Activated T-cell treated with anti-CD3 and anti-CD28 coated beads for 4 hours (primary cell): ENCODE data around the gene ADRA2B.
A peak's percentile ranks its signal among the peaks of the same experiment; 100 is the strongest.
"Not testable (repeated sequence)": the region's sequence is repeated elsewhere in the genome, so short reads cannot be mapped to it uniquely, and the experiment has no call there.

ENCODE experiments used
- DNase-seq: peaks from one replicate; pipeline ENCODE4 v3.0.0-alpha.2; 2020

The ADRA2B gene

GRCh38 chr2:96116424-96116878, at the start of gene ADRA2B:
TSS of gene ADRA2B (minus strand) at chr2:96116571. CDS start at chr2:96116149, 422 bp downstream.
- DNase-seq: peak; percentile 81

GRCh38 chr2:96164459-96165184, 48.3 kb upstream of the ADRA2B start:
- DNase-seq: no peak

- DNase-seq: peak; percentile 84
Observed at GRCh38 chr2:96163768-96164429, 47.5 kb upstream of the ADRA2B start.

- no peak for DNase-seq
Observed at GRCh38 chr2:96163415-96163767, 47.0 kb upstream of the ADRA2B start.

GRCh38 chr2:96161898-96162297, 45.5 kb upstream of the ADRA2B start:
- no peak for DNase-seq

GRCh38 chr2:96160366-96160765, 44.0 kb upstream of the ADRA2B start:
- DNase-seq: not testable (repeated sequence)

GRCh38 chr2:96159084-96159830, 42.9 kb upstream of the ADRA2B start:
- no peak for DNase-seq

GRCh38 chr2:96158554-96158940, 42.2 kb upstream of the ADRA2B start:
- DNase-seq: no peak

- DNase-seq: peak; percentile 90
Observed at GRCh38 chr2:96157649-96158553, 41.5 kb upstream of the ADRA2B start.

GRCh38 chr2:96156926-96157648, 40.7 kb upstream of the ADRA2B start:
- DNase-seq: no peak

GRCh38 chr2:96156011-96156820, 39.8 kb upstream of the ADRA2B start:
- no peak for DNase-seq

- no peak for DNase-seq
Observed at GRCh38 chr2:96154506-96155380, 38.4 kb upstream of the ADRA2B start.

GRCh38 chr2:96153991-96154431, 37.6 kb upstream of the ADRA2B start:
- DNase-seq: no peak

- DNase-seq: no peak
Observed at GRCh38 chr2:96153291-96153713, 36.9 kb upstream of the ADRA2B start.

GRCh38 chr2:96152304-96153161, 36.2 kb upstream of the ADRA2B start:
- no peak for DNase-seq

- DNase-seq: no peak
Observed at GRCh38 chr2:96151595-96152303, 35.4 kb upstream of the ADRA2B start.

GRCh38 chr2:96150791-96151594, 34.6 kb upstream of the ADRA2B start:
- DNase-seq: no peak
